ENCODE data around the gene AASDH. TPM values are rescaled to one million over a fixed set of nuclear protein-coding genes. Genes with fewer than 3 reads are reported as not detected.

Gene AASDH
- total and polyA plus RNA-seq, 2 donors (not counting 1 experiment from before 2014, with no cell fraction given) = 6.9 to 15.2 TPM

GRCh38 chr4:56302760-56303159, 84.5 kb downstream of the AASDH start:
- H3K9me3 ChIP-seq (ENCODE audit: control extremely low read depth in 1 of 3, control insufficient read depth in 2 of 3, insufficient read depth in 1 of 3, low read length in 2 of 3) = no peaks in the 10 kb centered on the region
- H3K27me3 ChIP-seq (replicated peaks in 1 of 4; ENCODE audit: control extremely low read depth in 1 of 4, control insufficient read depth in 3 of 4, insufficient read depth in 4 of 4, low read length in 3 of 4) = no peaks in the 10 kb centered on the region
- no peak overlapping the region for H3K9ac ChIP-seq (ENCODE audit: low read length)
- no peak overlapping the region for H3K4me3 Mint-ChIP-seq
- H3K9me3 Mint-ChIP-seq (ENCODE audit: insufficient read depth) = no peaks in the 10 kb centered on the region
- H4K20me1 ChIP-seq (ENCODE audit: control insufficient read depth, insufficient read depth, low read length, poor library complexity, severe bottlenecking) = no peaks in the 10 kb centered on the region
- intact Hi-C loops (cut with micrococcal nuclease) = loop anchor here (5.0 kb wide), 1 partner anchor 410 kb away; no protein-coding TSS in a partner anchor
- ChIA-PET CTCF (interaction anchor here (0.7 to 2.4 kb wide), 2 partner anchors 73 to 355 kb away, joined by 3 to 9 read pairs; partner anchors contain the start of gene CEP135), POLR2A (no interaction called here)
- H3K79me2 ChIP-seq (ENCODE audit: control insufficient read depth, insufficient read depth, low read length) = no peaks in the 10 kb centered on the region
- WGBS (ENCODE audit: insufficient coverage) = no CpG with 5 or more reads among the region's 3 CpGs
- no peak for ATAC-seq (ENCODE audit: low read depth)
- no peak overlapping the region for H3K4me2 ChIP-seq (replicated peaks; ENCODE audit: low read depth, low read length, poor library complexity, severe bottlenecking)
- TF ChIP-seq CTCF (IDR thresholded peaks at IDR 0.05) (no peak), EZH2 (IDR thresholded peaks at IDR 0.05; ENCODE audit: borderline replicate concordance, insufficient read depth, low read depth, low read length, poor library complexity, severe bottlenecking) (no peak)
- no peak overlapping the region for H3K27ac ChIP-seq (ENCODE audit: low read length in 2 of 2)
- H3K4me1 ChIP-seq (ENCODE audit: control insufficient read depth in 2 of 2, insufficient read depth in 2 of 2, low read length in 2 of 2) = peaks cover 0 to 5% of the 10 kb centered on the region in 2 donors
- H3K27ac Mint-ChIP-seq = no peak overlapping the region
- H3K27me3 Mint-ChIP-seq = no peaks in the 10 kb centered on the region
- H3K4me1 Mint-ChIP-seq = peaks cover 7% of the 10 kb centered on the region
- H3K36me3 ChIP-seq (replicated peaks in 1 of 2; ENCODE audit: control extremely low read depth in 1 of 2, control insufficient read depth in 1 of 2, extremely low read depth in 1 of 2, insufficient read depth in 2 of 2, low read length in 1 of 2) = no peaks in the 10 kb centered on the region
- no peak overlapping the region for H2AFZ ChIP-seq (ENCODE audit: insufficient read depth, low read depth, low read length, poor library complexity, severe bottlenecking)
- no peak overlapping the region for H3K4me3 ChIP-seq (ENCODE audit: control extremely low read depth in 1 of 5, extremely low read depth in 1 of 5, insufficient read depth in 1 of 5, low read depth in 2 of 5, low read length in 4 of 5)
- DNase-seq = no peak

GRCh38 chr4:56301997-56302496, 85.2 kb downstream of the AASDH start:
- Histone ChIP-seq H3K4me3 (ENCODE audit: control extremely low read depth in 1 of 5, extremely low read depth in 1 of 5, insufficient read depth in 1 of 5, low read depth in 2 of 5, low read length in 4 of 5) (no peak overlapping the region), H4K20me1 (ENCODE audit: control insufficient read depth, insufficient read depth, low read length, poor library complexity, severe bottlenecking) (no peaks in the 10 kb centered on the region), H3K9me3 (ENCODE audit: control extremely low read depth in 1 of 3, control insufficient read depth in 2 of 3, insufficient read depth in 1 of 3, low read length in 2 of 3) (no peaks in the 10 kb centered on the region), H3K27ac (ENCODE audit: low read length in 2 of 2) (no peak overlapping the region), H3K9ac (ENCODE audit: low read length) (no peak overlapping the region), H3K4me1 (ENCODE audit: control insufficient read depth in 2 of 2, insufficient read depth in 2 of 2, low read length in 2 of 2) (peaks cover 0 to 5% of the 10 kb centered on the region in 2 donors), H3K79me2 (ENCODE audit: control insufficient read depth, insufficient read depth, low read length) (no peaks in the 10 kb centered on the region), H3K27me3 (replicated peaks in 1 of 4; ENCODE audit: control extremely low read depth in 1 of 4, control insufficient read depth in 3 of 4, insufficient read depth in 4 of 4, low read length in 3 of 4) (no peaks in the 10 kb centered on the region), H2AFZ (ENCODE audit: insufficient read depth, low read depth, low read length, poor library complexity, severe bottlenecking) (no peak overlapping the region), H3K4me2 (replicated peaks; ENCODE audit: low read depth, low read length, poor library complexity, severe bottlenecking) (no peak overlapping the region), H3K36me3 (replicated peaks in 1 of 2; ENCODE audit: control extremely low read depth in 1 of 2, control insufficient read depth in 1 of 2, extremely low read depth in 1 of 2, insufficient read depth in 2 of 2, low read length in 1 of 2) (no peaks in the 10 kb centered on the region)
- DNase-seq = no peak
- Mint-ChIP-seq H3K9me3 (ENCODE audit: insufficient read depth) (no peaks in the 10 kb centered on the region), H3K4me3 (no peak overlapping the region), H3K4me1 (peaks cover 7% of the 10 kb centered on the region), H3K27ac (no peak overlapping the region), H3K27me3 (no peaks in the 10 kb centered on the region)
- ChIA-PET CTCF (interaction anchor here (1.0 to 2.4 kb wide), 2 partner anchors 133 to 354 kb away, joined by 3 to 9 read pairs; partner anchors contain the start of genes CEP135 and PPAT), POLR2A (no interaction called here)
- intact Hi-C loops (cut with micrococcal nuclease) = loop anchor here (1.0 to 5.0 kb wide), 2 partner anchors 354 to 410 kb away; partner anchors contain the start of gene CEP135
- 95% methylated on average over 4 of the region's 8 CpGs for WGBS (ENCODE audit: insufficient coverage)
- no peak for ATAC-seq (ENCODE audit: low read depth)
- TF ChIP-seq EZH2 (IDR thresholded peaks at IDR 0.05; ENCODE audit: borderline replicate concordance, insufficient read depth, low read depth, low read length, poor library complexity, severe bottlenecking) (no peak), CTCF (IDR thresholded peaks at IDR 0.05) (no peak)

Measured in B cell (primary cell).